EL (cell line): ENCODE results near the gene MAGIX.

Experiments
- DNase-seq: peaks from one replicate; pipeline ENCODE4 v3.0.0-alpha.2; 2016

The MAGIX gene

DNA sequence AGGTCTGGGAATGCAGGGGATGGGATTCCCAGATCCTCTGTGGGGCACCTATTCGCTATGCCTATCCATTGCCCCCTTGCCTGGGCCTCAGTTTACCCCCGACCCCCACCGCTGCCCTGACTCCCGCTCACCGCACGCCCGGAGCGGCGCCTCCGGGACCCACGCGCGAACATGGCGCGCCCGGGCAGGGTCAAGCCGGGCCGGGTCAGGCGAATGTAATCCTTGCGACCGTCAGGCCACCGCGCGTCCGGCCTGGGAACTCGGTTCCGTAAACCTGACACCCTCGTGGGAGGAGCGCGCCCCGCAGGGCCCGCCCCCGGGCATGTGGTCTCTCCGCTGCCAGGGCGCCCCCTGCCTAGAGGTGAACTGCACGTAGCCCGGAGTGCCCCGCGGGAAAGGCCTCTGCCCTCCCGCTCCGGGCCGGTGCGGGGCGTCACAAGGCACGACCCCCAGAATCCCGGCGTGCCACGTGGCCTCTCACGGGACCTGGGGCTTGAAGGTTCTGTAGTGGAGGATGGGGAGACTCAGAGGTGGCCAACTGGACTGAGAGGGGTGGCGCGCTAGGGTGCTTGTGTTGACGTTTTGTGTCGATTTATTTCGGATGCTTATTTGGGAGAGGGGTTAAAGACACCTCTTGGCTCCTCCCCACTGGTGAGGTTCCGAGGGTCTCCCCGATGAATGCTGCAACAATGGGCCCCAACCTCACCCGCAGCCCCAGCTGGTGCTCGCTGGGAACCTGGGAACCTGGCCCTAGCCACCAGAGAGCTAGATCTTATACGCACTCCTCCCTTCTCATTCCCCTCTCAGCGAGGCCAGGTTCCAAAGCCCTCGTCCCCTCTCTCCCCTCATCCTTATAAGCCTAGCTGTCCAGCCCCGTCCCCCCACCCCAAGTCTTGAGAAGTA, 23.8 kb downstream of the MAGIX start, which contains the start of gene PRICKLE3:
Gene PRICKLE3, minus strand, starts transcription at position 249 of the 903 bp plus-strand sequence. Its CDS starts 76 bp downstream, at position 173.
- DNase-seq: peak; percentile 64

GRCh38 chrX:49187028-49187394, 24.5 kb downstream of the MAGIX start:
- no peak for DNase-seq

- DNase-seq: no peak
These were observed 25.0 kb downstream of the MAGIX start for GRCh38 chrX:49187526-49187925.

GRCh38 chrX:49188468-49189076, 26.0 kb downstream of the MAGIX start:
- DNase-seq: no peak

- no peak for DNase-seq
These were observed 27.0 kb downstream of the MAGIX start for GRCh38 chrX:49189606-49190005.

- DNase-seq: peak; percentile 97
These were observed 28.4 kb downstream of the MAGIX start for GRCh38 chrX:49190821-49191573.

DNA sequence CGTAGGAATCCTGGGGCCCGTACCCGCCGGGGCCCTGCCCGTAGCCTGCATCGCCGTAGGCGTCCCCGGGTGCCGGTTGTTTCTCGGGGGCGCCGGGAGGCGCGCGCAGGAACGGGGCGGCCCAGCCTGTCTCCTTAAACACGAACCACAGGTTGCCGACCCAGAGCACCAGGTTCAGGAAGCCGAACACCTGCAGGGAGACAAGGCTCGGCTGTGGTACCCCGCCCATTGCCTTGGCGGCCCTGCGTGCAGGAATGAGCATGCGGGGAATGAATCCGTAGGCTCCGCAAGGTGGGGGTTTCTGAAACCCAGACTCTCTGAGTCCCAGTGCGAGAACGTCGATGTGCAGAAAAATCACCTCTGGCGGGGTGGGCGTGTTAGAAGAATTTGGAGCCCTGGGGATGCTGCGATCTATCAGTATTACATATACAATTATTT, 29.0 kb downstream of the MAGIX start:
- no peak for DNase-seq

- DNase-seq: no peak
These were observed 30.3 kb downstream of the MAGIX start for GRCh38 chrX:49192722-49193328.

GRCh38 chrX:49193542-49193964, 31.0 kb downstream of the MAGIX start:
- no peak for DNase-seq

DNA sequence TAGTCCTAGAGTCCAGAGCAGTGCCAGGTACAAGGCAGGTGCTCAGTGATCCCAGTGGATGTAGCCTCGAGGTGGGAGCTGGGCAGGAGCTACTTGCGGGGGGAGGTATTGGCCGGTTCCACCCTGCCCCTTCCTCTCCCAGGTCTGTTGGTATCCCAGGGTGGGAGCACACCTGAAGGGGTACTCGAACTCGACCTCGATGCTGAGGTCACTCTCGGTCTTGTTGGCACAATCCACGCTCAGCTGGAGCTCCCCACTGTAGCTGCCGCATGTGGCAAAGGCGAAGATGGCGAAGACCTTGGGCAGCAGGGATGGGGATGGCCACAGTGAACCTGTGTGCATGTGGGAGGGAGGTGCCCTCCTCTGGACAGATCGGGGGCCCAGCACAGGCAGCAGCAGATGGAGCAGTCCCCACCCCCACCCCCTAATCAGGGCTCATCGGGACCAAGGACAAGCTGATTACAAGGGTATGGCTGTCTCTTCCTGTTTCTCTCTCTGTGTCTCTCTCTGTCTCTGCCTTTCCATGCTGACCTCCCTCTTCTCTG, 35.1 kb downstream of the MAGIX start:
- DNase-seq: no peak

GRCh38 chrX:49198540-49199314, 36.2 kb downstream of the MAGIX start:
- DNase-seq: no peak

DNA sequence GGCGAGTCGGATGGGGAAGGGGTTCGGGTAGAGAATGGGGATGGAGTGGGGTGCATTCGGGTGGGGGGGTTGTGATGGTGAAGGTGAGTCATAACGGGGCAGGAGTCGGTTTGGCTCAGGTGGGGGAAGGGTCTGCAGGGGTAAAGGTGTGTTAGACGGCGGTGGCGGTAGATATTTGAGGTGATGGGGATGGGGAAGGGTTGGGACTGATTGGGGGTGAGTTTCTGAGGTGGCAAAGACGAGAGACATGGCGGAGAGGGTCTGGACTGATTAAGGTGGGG, 36.7 kb downstream of the MAGIX start:
- no peak for DNase-seq

DNA sequence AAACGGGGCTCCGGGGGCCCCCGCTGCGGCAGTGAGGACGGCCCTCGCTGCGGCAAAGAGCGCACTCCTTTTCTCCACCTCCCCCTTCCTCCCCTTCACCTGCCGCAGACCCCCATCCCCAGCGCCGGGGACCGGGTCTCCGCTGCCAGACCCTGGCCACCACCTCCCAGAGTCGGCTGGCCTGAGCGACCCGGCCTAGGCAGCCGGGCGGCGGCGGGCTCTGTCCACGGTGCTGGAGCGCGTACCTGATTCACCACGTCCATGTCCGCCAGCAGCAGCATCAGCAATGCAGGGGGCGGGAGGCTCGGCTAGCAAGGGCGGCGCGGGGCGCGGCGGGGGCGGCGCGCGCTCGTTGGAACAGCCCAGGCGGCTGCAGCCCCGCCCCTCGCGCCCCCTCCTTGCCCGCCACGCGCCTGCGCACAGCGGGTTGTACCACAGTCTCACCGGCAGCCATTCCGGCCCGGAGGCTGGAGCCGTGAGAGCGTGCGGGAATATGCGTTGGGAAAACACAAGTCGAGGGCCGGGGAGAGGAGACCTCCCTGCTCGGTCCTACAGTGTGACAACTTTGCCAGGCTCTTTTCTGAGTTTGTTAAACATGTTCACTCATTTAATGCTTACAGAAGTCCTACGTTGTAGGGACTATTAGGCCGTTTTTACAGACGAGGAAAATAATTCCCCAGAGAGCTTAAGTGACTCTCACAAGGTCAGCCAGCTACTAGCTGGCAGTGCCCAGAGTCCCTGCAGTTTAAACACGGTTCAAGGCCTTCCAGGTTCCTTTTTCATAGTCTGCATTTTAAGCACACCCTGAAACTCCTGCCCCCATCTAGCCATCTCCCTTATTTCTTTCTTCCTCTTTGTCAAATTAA, 37.6 kb downstream of the MAGIX start, which contains the start of gene SYP:
Gene SYP, minus strand, starts transcription at position 288 of the 866 bp plus-strand sequence. Its CDS starts 7 bp downstream, at position 281.
- peak; percentile 81 for DNase-seq

DNA sequence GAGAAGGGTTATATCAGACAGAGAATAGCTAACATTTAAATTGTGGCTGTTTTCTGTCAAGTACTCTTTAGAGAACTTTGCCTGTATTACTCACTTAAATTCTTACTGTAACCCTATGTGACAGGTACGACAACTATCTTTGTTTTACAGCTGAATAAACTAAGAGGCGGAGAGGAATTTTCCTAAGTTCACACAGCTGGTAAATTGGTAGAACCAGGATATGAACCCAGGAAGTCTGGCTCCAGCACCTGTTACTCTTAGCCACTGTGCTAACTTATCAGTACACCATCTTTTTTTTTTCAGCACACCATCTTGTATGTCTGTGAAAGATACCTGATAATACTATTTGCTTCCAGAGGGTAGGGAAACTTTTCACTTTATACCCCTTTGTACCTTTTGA, 39.5 kb downstream of the MAGIX start:
- DNase-seq: no peak

DNA sequence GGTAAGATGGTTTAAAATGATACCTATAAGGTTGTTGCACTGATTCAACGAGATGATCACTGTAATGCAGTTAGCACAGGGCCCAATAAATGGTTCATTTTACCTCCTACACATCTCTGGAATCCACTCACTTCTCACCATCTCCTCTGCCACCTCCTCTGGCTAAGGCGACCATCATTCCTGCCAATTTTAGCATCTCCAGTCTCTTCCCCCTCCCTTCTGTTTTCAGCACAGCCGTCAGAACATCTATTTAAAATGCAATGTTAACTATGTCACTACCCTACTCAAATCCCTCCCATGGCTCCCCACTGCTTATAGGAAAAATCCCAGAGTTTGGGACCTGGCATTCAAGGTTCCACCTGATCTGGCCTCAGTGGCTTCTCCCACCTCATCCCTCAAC, 41.0 kb downstream of the MAGIX start:
- DNase-seq: no peak

DNA sequence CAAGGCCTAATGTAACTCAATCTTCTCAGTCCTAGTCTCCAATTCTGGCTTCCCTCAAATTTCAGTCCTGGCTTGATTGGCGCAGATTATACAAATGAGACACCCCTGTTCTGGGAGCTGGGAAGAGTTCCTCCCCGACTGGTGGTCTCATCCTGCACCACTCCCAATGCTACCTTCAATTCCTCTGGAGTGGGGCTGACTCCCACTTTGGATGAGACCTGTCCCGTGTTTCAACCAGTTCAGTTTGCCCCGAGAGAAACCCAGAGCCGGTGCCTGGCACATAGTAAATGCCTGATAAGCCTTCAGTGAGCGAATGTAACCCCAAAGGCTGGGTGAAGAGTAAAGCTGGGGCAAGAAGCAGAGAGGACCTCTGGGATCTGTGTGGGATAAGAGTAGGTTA, 41.5 kb downstream of the MAGIX start:
- DNase-seq: no peak

DNA sequence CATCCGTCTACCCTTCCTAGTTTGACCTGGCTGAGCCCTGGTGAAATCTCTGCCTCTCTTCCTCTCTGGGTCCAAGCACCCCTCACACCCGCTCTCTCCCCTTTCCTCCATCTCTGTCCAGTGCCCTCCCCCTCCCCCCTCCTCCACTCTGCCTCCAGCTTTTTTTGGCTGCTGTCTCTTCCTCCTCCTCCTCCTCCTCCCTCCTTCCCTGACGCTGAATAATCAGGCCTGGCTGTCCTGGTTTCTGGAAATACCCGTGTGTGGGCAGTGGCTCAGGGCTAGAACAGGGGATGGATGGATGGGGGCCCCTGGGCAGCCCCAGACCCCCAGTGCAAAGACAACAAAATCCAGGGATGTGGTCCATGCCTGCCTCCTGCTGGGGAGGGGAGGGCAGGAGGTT, 42.2 kb downstream of the MAGIX start:
- DNase-seq: no peak

- DNase-seq: no peak
These were observed 42.9 kb downstream of the MAGIX start for GRCh38 chrX:49205443-49205842.

GRCh38 chrX:49206543-49206942, 44.0 kb downstream of the MAGIX start:
- DNase-seq: no peak

DNA sequence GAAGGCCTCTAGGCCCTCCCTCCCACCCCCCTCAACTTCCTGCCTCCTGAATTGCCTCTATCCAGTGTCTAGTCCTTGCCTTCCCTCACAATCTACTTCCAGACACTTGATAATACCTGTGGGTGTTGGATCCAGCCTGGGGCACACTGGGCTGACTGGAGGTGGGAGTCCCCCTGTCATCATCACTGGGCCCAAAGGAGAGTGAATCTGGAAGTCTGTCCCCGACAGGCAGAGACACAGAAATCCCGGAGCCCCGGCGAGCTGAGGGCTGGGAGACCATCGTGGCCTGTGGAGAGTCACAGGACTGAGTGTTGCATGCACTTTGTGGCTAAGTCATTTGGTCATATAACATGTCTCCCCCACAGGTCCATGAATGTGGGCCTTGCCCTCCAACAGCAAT, 45.8 kb downstream of the MAGIX start:
- no peak for DNase-seq
